BJ (cell line): Measurements from ENCODE around the gene TREML2. TPM values are rescaled to one million over a fixed set of nuclear protein-coding genes. Genes with fewer than 3 reads are reported as not detected.
"Not testable (repeated sequence)": the region's sequence is repeated elsewhere in the genome, so short reads cannot be mapped to it uniquely, and the experiment has no call there.

Experiments used
- CTCF ChIA-PET: fragments of 350-600 bp; formaldehyde crosslinking; extraction: SDS; loops from one replicate; lab custom pipeline; 2021; ENCODE audit warnings: antibody characterized with exemption, inconsistent platforms; lab: Yijun Ruan, JAX
- POLR2A ChIA-PET: fragments of 300-600 bp; sonication (Branson Sonifier 250); formaldehyde crosslinking; extraction: SDS; loops from one replicate; lab custom pipeline; 2021; ENCODE audit warnings: antibody characterized with exemption; lab: Charles Lee
- DNase-seq: peaks from one replicate; pipeline ENCODE4 v3.0.0-alpha.2; 2011; ENCODE audit warnings: low read depth
- H3K27me3 ChIP-seq: 2 replicates; pipeline ENCODE4 v1.6.0; 2011; ENCODE audit warnings: low read length; ENCODE audit not compliant: control insufficient read depth, insufficient read depth
- H3K36me3 ChIP-seq: 2 replicates; pipeline ENCODE4 v1.5.1; 2011; ENCODE audit warnings: low read length; ENCODE audit not compliant: control insufficient read depth, insufficient read depth
- H3K4me3 ChIP-seq: 2 replicates; pipeline ENCODE4 v1.5.1; 2011; ENCODE audit warnings: low read depth, mild to moderate bottlenecking, control low read depth, low read length
- polyA plus RNA-seq: library from polyadenylated mRNA; depleted of rRNA; stranded (reverse); fragments of >200 nt; gene quantifications from 2 replicates; pipeline ENCODE4 v1.2.3, GENCODE V29; 2011
- TF ChIP-seq, protein P1 (sequence below): IDR thresholded peaks from 2 replicates; pipeline ENCODE4 v1.5.1; 2011; ENCODE audit warnings: low read depth, mild to moderate bottlenecking, control low read depth, inconsistent platforms, low read length, moderate library complexity; ENCODE audit not compliant: insufficient read depth

The TREML2 gene
- polyA plus RNA-seq, 1 experiment = not detected

DNA sequence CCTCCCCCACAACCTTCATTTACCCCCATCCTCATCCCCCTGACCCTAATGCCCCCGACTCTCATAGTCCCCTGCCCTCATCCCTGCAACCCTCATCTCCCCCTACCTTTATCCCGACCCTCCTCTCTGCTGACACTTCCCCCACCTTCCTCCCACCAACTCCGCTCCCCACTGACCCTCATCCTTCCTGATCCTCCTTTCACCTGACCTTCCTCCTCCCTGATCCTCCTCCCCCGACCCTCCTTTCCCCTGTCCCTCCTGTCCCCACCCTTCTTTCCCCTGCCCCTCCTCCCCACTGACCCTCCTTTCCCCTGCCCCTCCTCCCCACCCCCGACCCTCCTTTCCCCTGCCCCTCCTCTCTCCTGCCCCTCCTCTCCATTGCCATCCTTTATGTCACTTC, 7.1 kb downstream of the TREML2 start:
- TF ChIP-seq, protein P1, sequence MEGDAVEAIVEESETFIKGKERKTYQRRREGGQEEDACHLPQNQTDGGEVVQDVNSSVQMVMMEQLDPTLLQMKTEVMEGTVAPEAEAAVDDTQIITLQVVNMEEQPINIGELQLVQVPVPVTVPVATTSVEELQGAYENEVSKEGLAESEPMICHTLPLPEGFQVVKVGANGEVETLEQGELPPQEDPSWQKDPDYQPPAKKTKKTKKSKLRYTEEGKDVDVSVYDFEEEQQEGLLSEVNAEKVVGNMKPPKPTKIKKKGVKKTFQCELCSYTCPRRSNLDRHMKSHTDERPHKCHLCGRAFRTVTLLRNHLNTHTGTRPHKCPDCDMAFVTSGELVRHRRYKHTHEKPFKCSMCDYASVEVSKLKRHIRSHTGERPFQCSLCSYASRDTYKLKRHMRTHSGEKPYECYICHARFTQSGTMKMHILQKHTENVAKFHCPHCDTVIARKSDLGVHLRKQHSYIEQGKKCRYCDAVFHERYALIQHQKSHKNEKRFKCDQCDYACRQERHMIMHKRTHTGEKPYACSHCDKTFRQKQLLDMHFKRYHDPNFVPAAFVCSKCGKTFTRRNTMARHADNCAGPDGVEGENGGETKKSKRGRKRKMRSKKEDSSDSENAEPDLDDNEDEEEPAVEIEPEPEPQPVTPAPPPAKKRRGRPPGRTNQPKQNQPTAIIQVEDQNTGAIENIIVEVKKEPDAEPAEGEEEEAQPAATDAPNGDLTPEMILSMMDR = no peak
- DNase-seq = no peak
- Histone ChIP-seq H3K36me3 (no peaks in the 10 kb centered on the region), H3K4me3 (no peak overlapping the region), H3K27me3 (no peaks in the 10 kb centered on the region; the same call in 1 of the 2 replicates)
- ChIA-PET CTCF (no interaction called here), POLR2A (no interaction called here)

DNA sequence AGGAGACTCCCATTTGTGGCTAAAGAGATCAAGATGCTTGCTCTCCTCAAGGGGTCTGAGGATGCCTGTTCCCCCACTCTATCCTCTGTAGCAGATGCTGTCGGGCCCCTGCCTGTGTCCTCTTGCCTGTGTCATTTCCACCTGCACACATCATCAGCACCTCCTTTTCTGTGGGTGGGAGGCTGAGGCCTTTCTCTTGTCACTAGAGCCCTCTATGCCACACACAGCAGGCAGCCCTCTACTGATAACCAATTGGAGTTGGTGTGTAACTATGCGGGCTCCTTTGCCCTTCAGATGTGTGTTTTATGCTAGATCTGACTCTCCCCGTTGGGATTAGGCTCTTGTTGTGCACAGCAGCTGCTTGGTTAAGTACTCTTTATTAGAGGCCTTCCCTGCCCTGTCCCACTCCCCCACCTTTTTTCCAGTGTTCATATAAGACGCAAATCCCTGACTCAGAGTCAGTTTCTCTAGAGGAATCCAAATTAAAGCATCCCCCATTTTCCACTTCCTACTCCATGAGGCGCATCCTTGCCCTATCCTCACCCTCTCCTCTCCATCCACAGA, 7.7 kb downstream of the TREML2 start:
- TF ChIP-seq, protein P1 = no peak
- ChIA-PET POLR2A (no interaction called here), CTCF (interaction anchor here (2.0 kb wide), 1 partner anchor 126 kb away, joined by 15 read pairs; no protein-coding TSS in a partner anchor)
- no peaks in the 10 kb centered on the region for H3K36me3 ChIP-seq
- no peak overlapping the region for H3K4me3 ChIP-seq
- no peaks in the 10 kb centered on the region; the same call in 1 of the 2 replicates for H3K27me3 ChIP-seq
- no peak for DNase-seq

DNA sequence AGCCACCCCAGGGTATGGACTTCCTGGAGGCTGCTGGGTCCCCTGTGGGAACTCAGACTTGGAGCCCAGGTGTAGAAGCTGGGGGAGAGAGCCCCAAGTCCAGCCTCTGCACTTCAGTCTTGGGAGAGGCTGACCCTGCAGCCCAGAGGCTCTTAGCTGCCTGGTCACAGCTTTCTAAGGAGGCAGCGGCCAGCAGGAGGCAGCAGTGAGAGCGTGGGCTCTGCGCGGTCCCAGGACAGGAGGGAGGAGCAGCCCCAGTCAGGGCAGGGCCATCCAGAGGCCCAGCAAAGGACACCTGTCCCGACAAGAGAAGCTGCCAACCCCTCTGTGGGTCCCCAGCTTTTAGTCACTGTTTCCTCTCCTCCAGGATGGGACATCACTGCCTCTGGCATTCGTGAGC, 9.4 kb downstream of the TREML2 start:
- H3K4me3 ChIP-seq = no peak overlapping the region
- H3K36me3 ChIP-seq = no peaks in the 10 kb centered on the region
- POLR2A ChIA-PET = no interaction called here
- TF ChIP-seq, protein P1 = peak; percentile 56
- no peaks in the 10 kb centered on the region; the same call in 1 of the 2 replicates for H3K27me3 ChIP-seq
- CTCF ChIA-PET = interaction anchor here (0.6 to 2.0 kb wide), 13 partner anchors 10 to 131 kb away, joined by 3 to 15 read pairs (median 4); no protein-coding TSS in a partner anchor
- DNase-seq = no peak

DNA sequence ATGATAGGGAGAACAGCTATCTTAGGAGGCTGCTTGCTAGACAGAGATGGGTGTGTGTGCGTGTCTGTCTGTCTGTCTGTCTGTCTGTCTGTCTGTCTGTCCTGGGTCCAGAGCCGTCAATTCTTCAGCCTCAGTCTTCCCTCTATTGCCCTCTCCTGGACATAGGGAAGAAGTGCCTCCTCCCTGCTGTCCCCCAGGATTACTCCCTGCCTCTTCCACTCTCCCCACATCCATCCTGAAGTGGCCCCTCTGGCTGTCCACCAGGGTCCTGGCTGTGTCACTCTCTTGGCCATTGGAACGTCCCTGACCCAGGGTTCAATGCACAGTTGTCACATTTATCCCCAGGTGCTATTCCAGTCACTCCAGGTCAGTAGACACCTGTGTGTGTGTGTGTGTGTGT, 10.2 kb downstream of the TREML2 start:
- Histone ChIP-seq H3K4me3 (no peak overlapping the region), H3K36me3 (no peaks in the 10 kb centered on the region), H3K27me3 (no peaks in the 10 kb centered on the region; the same call in 1 of the 2 replicates)
- CTCF ChIA-PET = interaction anchor here (1.4 kb wide), 1 partner anchor 129 kb away, joined by 5 read pairs; no protein-coding TSS in a partner anchor
- TF ChIP-seq, protein P1 = no peak
- no peak for DNase-seq
- POLR2A ChIA-PET = no interaction called here

DNA sequence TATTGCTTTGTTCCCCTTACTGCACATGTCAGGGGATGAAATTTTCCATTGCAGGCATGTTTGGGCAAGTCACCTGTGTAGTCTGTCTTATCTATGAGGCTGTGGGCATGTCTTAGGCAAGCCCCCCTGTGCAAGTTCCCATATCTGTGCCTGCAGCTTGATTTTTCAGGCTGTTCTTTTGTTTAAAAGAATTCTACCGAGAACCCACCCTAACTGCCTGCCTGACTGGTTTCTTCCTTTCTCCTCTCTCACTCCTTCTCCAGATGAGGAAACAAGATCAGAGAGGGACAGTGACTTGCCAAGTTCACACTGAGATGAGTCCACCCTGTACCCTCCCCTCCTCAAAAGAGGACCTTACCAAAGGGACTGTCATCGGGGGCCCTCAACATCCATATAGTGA, 11.0 kb downstream of the TREML2 start:
- DNase-seq = no peak
- POLR2A ChIA-PET = no interaction called here
- CTCF ChIA-PET = interaction anchor here (0.8 to 1.4 kb wide), 3 partner anchors 19 to 131 kb away, joined by 3 to 5 read pairs (median 3); no protein-coding TSS in a partner anchor

DNA sequence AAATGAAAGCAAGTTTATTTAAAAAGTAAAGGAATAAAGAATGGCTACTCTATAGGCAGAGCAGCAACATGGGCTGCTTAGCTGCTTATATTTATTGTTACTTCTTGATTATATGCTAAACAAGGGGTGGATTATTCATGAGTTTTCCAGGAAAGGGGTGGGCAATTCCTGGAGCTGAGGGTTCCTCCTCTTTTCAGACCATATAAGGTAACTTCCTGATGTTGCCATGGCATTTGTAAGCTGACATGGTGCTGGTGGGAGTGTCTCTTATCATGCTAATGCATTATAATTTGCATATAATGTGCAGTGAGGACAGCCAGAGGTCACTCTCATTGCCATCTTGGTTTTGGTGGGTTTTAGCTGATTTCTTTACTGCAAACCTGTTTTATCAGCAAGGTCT, 11.9 kb downstream of the TREML2 start:
- H3K4me3 ChIP-seq, H3K36me3 ChIP-seq, POLR2A ChIA-PET, DNase-seq, H3K27me3 ChIP-seq: not testable (repeated sequence)
- CTCF ChIA-PET = interaction anchor here (0.8 to 1.4 kb wide), 4 partner anchors 18 to 132 kb away, joined by 3 to 5 read pairs (median 3); no protein-coding TSS in a partner anchor

More for the DNA sequence above, 11.0 kb downstream of the TREML2 start:
- Histone ChIP-seq H3K36me3 (no peaks in the 10 kb centered on the region), H3K27me3 (peaks cover under 1% of the 10 kb centered on the region), H3K4me3 (no peak overlapping the region)
- TF ChIP-seq, protein P1 = no peak
